Mammary epithelial cell (primary cell): ENCODE measurements around the gene STAMBP.

Experiments used
- CTCF ChIP-seq, 2 donors: IDR thresholded peaks in 1 of 2; conservative IDR thresholded peaks in 1 of 2; 2 replicates each; pipeline ENCODE4 v1.5.1; 2011 to 2012; ENCODE audit warnings: inconsistent platforms in 2 of 2, low read length in 2 of 2, mild to moderate bottlenecking in 2 of 2, control low read depth in 1 of 2, low read depth in 1 of 2; ENCODE audit not compliant: insufficient read depth in 1 of 2; ENCODE audit errors: extremely low read depth in 1 of 2
- EZH2 ChIP-seq: IDR thresholded peaks from 2 replicates; pipeline ENCODE4 v1.6.1; 2012; ENCODE audit warnings: low read length, inconsistent platforms, borderline replicate concordance

- TF ChIP-seq CTCF (conservative IDR thresholded peaks at IDR 0.05 in 1 of 2, IDR thresholded peaks at IDR 0.05 in 1 of 2; ENCODE audit: extremely low read depth in 1 of 2, insufficient read depth in 1 of 2, low read depth in 1 of 2, low read length in 2 of 2) (no peak), EZH2 (no peak)
Observed at GRCh38 chr2:73828389-73828817, 358 bp upstream of the STAMBP start.
